ENCODE data around the gene PPP2R5C. TPM values are rescaled to one million over a fixed set of nuclear protein-coding genes. Genes with fewer than 3 reads are reported as not detected.

Gene PPP2R5C
- total and polyA plus RNA-seq, 2 of the 4 experiments (the other 2 are of a cell fraction), result 65.9 to 78.7 TPM

- no peak overlapping the region for H2BK20ac ChIP-seq (ENCODE audit: low read depth, low read length)
- no peak overlapping the region for H3K23ac ChIP-seq (ENCODE audit: low read depth, low read length)
- intact Hi-C loops (cut with micrococcal nuclease) (loop anchor here (10.0 kb wide), 1 partner anchor 119 kb away; no protein-coding TSS in a partner anchor), dilution Hi-C loops (cut with HindIII; ENCODE audit: low sequenced_read_pairs, unreplicated experiment) (no loop called here), in situ Hi-C loops (cut with MboI; ENCODE audit: low sequenced_read_pairs) (no loop called here)
- ChIA-PET POLR2A (ENCODE audit: unreplicated experiment) (no interaction called here), CTCF (no interaction called here)
- H3K9me1 ChIP-seq (ENCODE audit: insufficient read depth, low read length), result no peaks in the 10 kb centered on the region
- no peak overlapping the region for H2BK5ac ChIP-seq (ENCODE audit: low read depth, low read length, poor library complexity, severe bottlenecking)
- H3K4ac ChIP-seq (ENCODE audit: low read depth, low read length), result no peak overlapping the region
- H3K18ac ChIP-seq (ENCODE audit: low read depth, low read length), result no peak overlapping the region
- no peak overlapping the region for H4K8ac ChIP-seq (ENCODE audit: low read depth in 2 of 2, low read length in 2 of 2)
- no peak overlapping the region for H4K91ac ChIP-seq (ENCODE audit: insufficient read depth, low read depth, low read length)
- no peak overlapping the region for H3K27ac ChIP-seq (ENCODE audit: insufficient read depth, low read length)
- peaks cover 44% of the 10 kb centered on the region for H3K36me3 ChIP-seq (ENCODE audit: control insufficient read depth, insufficient read depth, low read length)
- no peaks in the 10 kb centered on the region for H3K4me1 ChIP-seq (ENCODE audit: control insufficient read depth, insufficient read depth, low read length)
- H2AK5ac ChIP-seq (ENCODE audit: low read depth, low read length), result no peak overlapping the region
- no peaks in the 10 kb centered on the region for H3K9me3 ChIP-seq (ENCODE audit: control insufficient read depth, insufficient read depth, low read length)
- no peaks in the 10 kb centered on the region for H3K27me3 ChIP-seq (ENCODE audit: control insufficient read depth, insufficient read depth, low read length)
- H3K56ac ChIP-seq (ENCODE audit: extremely low read depth, insufficient read depth, low read length), result no peak overlapping the region
- H3K79me1 ChIP-seq (ENCODE audit: low read depth in 1 of 2, low read length in 2 of 2), result no peaks in the 10 kb centered on the region; a peak in 1 of 4 replicates
- H4K20me1 ChIP-seq (ENCODE audit: insufficient read depth, low read length), result no peaks in the 10 kb centered on the region
- no peak overlapping the region for H4K5ac ChIP-seq (ENCODE audit: low read depth, low read length)
- WGBS, 2 experiments (ENCODE audit: extremely low coverage in 2 of 2, insufficient read length in 1 of 2), result no CpG with 5 or more reads among the region's 3 CpGs
- H2AK9ac ChIP-seq (replicated peaks; ENCODE audit: low read depth, low read length, poor library complexity), result no peak overlapping the region
- H3K14ac ChIP-seq (replicated peaks; ENCODE audit: low read depth, low read length), result no peak overlapping the region
- DNase-seq (no peak), ATAC-seq (ENCODE audit: low read depth) (no peak)
- no peak overlapping the region for H3K4me3 ChIP-seq (ENCODE audit: insufficient read depth, low read depth, low read length)
- no peak overlapping the region for H3K9ac ChIP-seq (ENCODE audit: low read depth, low read length)
- H2AFZ ChIP-seq (replicated peaks; ENCODE audit: low read length, poor library complexity), result no peak overlapping the region
- BruUV-seq (replicated peaks), result no TSS peak
- no peak overlapping the region for H2BK15ac ChIP-seq (ENCODE audit: low read depth, low read length)
- no peak overlapping the region for H3K4me2 ChIP-seq (ENCODE audit: low read depth, low read length)
- H2BK120ac ChIP-seq (ENCODE audit: low read depth, low read length), result no peak overlapping the region
- TF ChIP-seq NFE2L2 (IDR thresholded peaks at IDR 0.05; ENCODE audit: low read depth, low read length) (no peak), SMC3 (IDR thresholded peaks at IDR 0.05; ENCODE audit: low read depth, low read length) (no peak), BHLHE40 (IDR thresholded peaks at IDR 0.05; ENCODE audit: low read depth, low read length) (no peak), MAZ (IDR thresholded peaks at IDR 0.05; ENCODE audit: borderline replicate concordance, low read depth, low read length) (no peak), RAD21 (IDR thresholded peaks at IDR 0.05; ENCODE audit: low read length) (no peak), USF2 (IDR thresholded peaks at IDR 0.05; ENCODE audit: low read depth, low read length) (no peak), CHD1 (IDR thresholded peaks at IDR 0.05; ENCODE audit: low read depth, low read length) (no peak), RFX5 (IDR thresholded peaks at IDR 0.05; ENCODE audit: low read depth, low read length) (no peak), CTCF (conservative IDR thresholded peaks at IDR 0.05; ENCODE audit: low read depth, low read length) (no peak), FOS (IDR thresholded peaks at IDR 0.05; ENCODE audit: low read depth, low read length) (no peak), ELK1 (IDR thresholded peaks at IDR 0.05; ENCODE audit: borderline replicate concordance, low read depth, low read length) (no peak), MXI1 (IDR thresholded peaks at IDR 0.05; ENCODE audit: borderline replicate concordance, low read depth, low read length) (no peak), CEBPB (IDR thresholded peaks at IDR 0.05; ENCODE audit: low read depth, low read length) (no peak), POLR2A (IDR thresholded peaks at IDR 0.05; ENCODE audit: low read depth, low read length) (no peak), RCOR1 (IDR thresholded peaks at IDR 0.05; ENCODE audit: insufficient replicate concordance, low read length) (no peak), MAFK (IDR thresholded peaks at IDR 0.05; ENCODE audit: low read depth, low read length) (no peak)
Observed at GRCh38 chr14:101893759-101894158, 132.2 kb downstream of the PPP2R5C start.
